ENCODE data around the gene PHRF1.

GRCh38 chr11:556662-557256 lies 19.5 kb upstream of the PHRF1 start:
- TF ChIP-seq POLR2A (IDR thresholded peaks at IDR 0.05; ENCODE audit: low read depth) = no peak
- no peak for TF ChIP-seq CTCF (IDR thresholded peaks at IDR 0.05)

Data from esophagus muscularis mucosa (tissue), 3 donors.